OCI-LY7 (cell line): ENCODE measurements around the gene PROM2. TPM values are rescaled to one million over a fixed set of nuclear protein-coding genes. Genes with fewer than 3 reads are reported as not detected.

Experiments
- BruUV-seq: library from RNA; stranded (reverse); fragments of 400-500 nt; replicated peaks from 2 replicates; lab custom pipeline; 2021; lab: Mats Ljungman, UMichigan
- CTCF ChIA-PET: fragments of 300-600 bp; sonication (Branson Sonifier 250); formaldehyde crosslinking; loops from one replicate; lab custom pipeline; 2022; ENCODE audit warnings: antibody characterized with exemption; ENCODE audit not compliant: unreplicated experiment; lab: Charles Lee
- POLR2A ChIA-PET: fragments of 300-600 bp; sonication (Branson Sonifier 250); formaldehyde crosslinking; loops from one replicate; lab custom pipeline; 2022; ENCODE audit warnings: antibody characterized with exemption; lab: Charles Lee
- DNase-seq: peaks from one replicate; pipeline ENCODE4 v3.0.0-alpha.2; 2015; ENCODE audit warnings: low spot score
- H2AFZ ChIP-seq: fragments of 200-600 bp; sonication (generic), shearing (Covaris generic); 2 replicates; pipeline ENCODE4 v1.6.1; 2014; ENCODE audit warnings: mild to moderate bottlenecking, antibody characterized with exemption, low read length, moderate library complexity
- H3K27ac ChIP-seq: fragments of 200-600 bp; sonication (generic); 2 replicates; pipeline ENCODE4 v1.5.1; 2014; ENCODE audit warnings: mixed run types, low read depth, mild to moderate bottlenecking, moderate library complexity, low read length, inconsistent platforms; ENCODE audit not compliant: poor library complexity, severe bottlenecking
- H3K36me3 ChIP-seq: fragments of 200-600 bp; sonication (generic); 2 replicates; pipeline ENCODE4 v1.6.1; 2014; ENCODE audit warnings: mild to moderate bottlenecking, antibody characterized with exemption, low read length, moderate library complexity, mixed read lengths; ENCODE audit not compliant: insufficient read depth
- H3K4me1 ChIP-seq: fragments of 200-600 bp; sonication (generic); 2 replicates; pipeline ENCODE4 v1.5.1; 2014; ENCODE audit warnings: mild to moderate bottlenecking, low read length; ENCODE audit not compliant: insufficient read depth, poor library complexity, severe bottlenecking
- H3K4me2 ChIP-seq: fragments of 200-600 bp; sonication (generic); 2 replicates; pipeline ENCODE4 v1.6.1; 2014; ENCODE audit warnings: mild to moderate bottlenecking, low read length
- H3K4me3 ChIP-seq: fragments of 200-600 bp; sonication (generic); 2 replicates; pipeline ENCODE4 v1.5.1; 2014; ENCODE audit warnings: mild to moderate bottlenecking, low read depth, low read length; ENCODE audit not compliant: poor library complexity, severe bottlenecking
- H3K79me2 ChIP-seq: fragments of 200-600 bp; sonication (generic); 2 replicates; pipeline ENCODE4 v1.6.1; 2016; ENCODE audit warnings: low read depth, mild to moderate bottlenecking, low read length, moderate library complexity, mixed read lengths; ENCODE audit not compliant: insufficient read depth
- H3K9me2 ChIP-seq: fragments of 200-600 bp; sonication (generic); 2 replicates; pipeline ENCODE4 v1.6.1; 2016; ENCODE audit warnings: mild to moderate bottlenecking, low read length, mixed read lengths; ENCODE audit not compliant: insufficient read depth
- H3K9me3 ChIP-seq: fragments of 200-600 bp; sonication (generic); 2 replicates; pipeline ENCODE4 v1.6.1; 2014; ENCODE audit warnings: mild to moderate bottlenecking, mixed run types, low read length, mixed read lengths
- H4K20me1 ChIP-seq: fragments of 200-600 bp; sonication (generic); 2 replicates; pipeline ENCODE4 v1.6.1; 2014; ENCODE audit warnings: mild to moderate bottlenecking, antibody characterized with exemption, low read length, moderate library complexity, mixed read lengths; ENCODE audit not compliant: insufficient read depth
- EZH2phosphoT487 ChIP-seq: fragments of 200-600 bp; sonication (generic); IDR thresholded peaks from 2 replicates; pipeline ENCODE4 v1.6.1; 2018; ENCODE audit warnings: low read depth, borderline replicate concordance, mild to moderate bottlenecking, mixed run types, antibody characterized with exemption, low read length, moderate library complexity, mixed read lengths
- intact Hi-C: fragments of 100-400 bp; cut with micrococcal nuclease; formaldehyde crosslinking; loops from one replicate; pipeline ENCODE4 v1.10.0; 2022; ENCODE audit not compliant: unreplicated experiment
- total RNA-seq, 2 experiments: library from RNA; depleted of rRNA in 1 of 2; stranded (reverse); fragments of >200 nt in 1 of 2; shearing (Covaris generic) in 1 of 2; gene quantifications; 2 replicates each; pipeline ENCODE4 v1.2.3, GENCODE V29; 2014 to 2022
- TF ChIP-seq, protein P1 (sequence below): fragments of 200-600 bp; sonication (generic); conservative IDR thresholded peaks from 2 replicates; pipeline ENCODE4 v1.5.1; 2014; ENCODE audit warnings: mild to moderate bottlenecking, antibody characterized with exemption, low read length, moderate library complexity, mixed read lengths

The PROM2 gene
- total RNA-seq, 2 experiments from 2014 or later: 0.47 TPM; not detected in 1

GRCh38 chr2:95270541-95271081 lies 3.6 kb upstream of the PROM2 start:
- ChIA-PET POLR2A (no interaction called here), CTCF (no interaction called here)
- BruUV-seq: no TSS peak
- no peak overlapping the region for H3K4me3 ChIP-seq
- H3K79me2 ChIP-seq: no peaks in the 10 kb centered on the region
- TF ChIP-seq, protein P1, sequence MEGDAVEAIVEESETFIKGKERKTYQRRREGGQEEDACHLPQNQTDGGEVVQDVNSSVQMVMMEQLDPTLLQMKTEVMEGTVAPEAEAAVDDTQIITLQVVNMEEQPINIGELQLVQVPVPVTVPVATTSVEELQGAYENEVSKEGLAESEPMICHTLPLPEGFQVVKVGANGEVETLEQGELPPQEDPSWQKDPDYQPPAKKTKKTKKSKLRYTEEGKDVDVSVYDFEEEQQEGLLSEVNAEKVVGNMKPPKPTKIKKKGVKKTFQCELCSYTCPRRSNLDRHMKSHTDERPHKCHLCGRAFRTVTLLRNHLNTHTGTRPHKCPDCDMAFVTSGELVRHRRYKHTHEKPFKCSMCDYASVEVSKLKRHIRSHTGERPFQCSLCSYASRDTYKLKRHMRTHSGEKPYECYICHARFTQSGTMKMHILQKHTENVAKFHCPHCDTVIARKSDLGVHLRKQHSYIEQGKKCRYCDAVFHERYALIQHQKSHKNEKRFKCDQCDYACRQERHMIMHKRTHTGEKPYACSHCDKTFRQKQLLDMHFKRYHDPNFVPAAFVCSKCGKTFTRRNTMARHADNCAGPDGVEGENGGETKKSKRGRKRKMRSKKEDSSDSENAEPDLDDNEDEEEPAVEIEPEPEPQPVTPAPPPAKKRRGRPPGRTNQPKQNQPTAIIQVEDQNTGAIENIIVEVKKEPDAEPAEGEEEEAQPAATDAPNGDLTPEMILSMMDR: no peak
- TF ChIP-seq EZH2phosphoT487: no peak
- no peaks in the 10 kb centered on the region for H3K4me1 ChIP-seq
- H4K20me1 ChIP-seq: no peaks in the 10 kb centered on the region
- intact Hi-C loops: no loop called here
- H3K9me3 ChIP-seq: no peaks in the 10 kb centered on the region
- no peak overlapping the region for H3K4me2 ChIP-seq
- H3K36me3 ChIP-seq: no peaks in the 10 kb centered on the region
- H2AFZ ChIP-seq: no peak overlapping the region
- H3K27ac ChIP-seq: no peak overlapping the region
- DNase-seq: no peak
- H3K9me2 ChIP-seq: no peaks in the 10 kb centered on the region

- ChIA-PET POLR2A (no interaction called here), CTCF (no interaction called here)
- Histone ChIP-seq H3K9me3 (no peaks in the 10 kb centered on the region), H4K20me1 (no peaks in the 10 kb centered on the region), H3K4me2 (no peak overlapping the region), H3K9me2 (no peaks in the 10 kb centered on the region), H3K36me3 (no peaks in the 10 kb centered on the region), H3K4me1 (no peaks in the 10 kb centered on the region), H3K4me3 (no peak overlapping the region), H3K27ac (no peak overlapping the region), H2AFZ (no peak overlapping the region), H3K79me2 (no peaks in the 10 kb centered on the region)
- TF ChIP-seq, protein P1: no peak
- TF ChIP-seq EZH2phosphoT487: no peak
- BruUV-seq: no TSS peak
- no peak for DNase-seq
- intact Hi-C loops: no loop called here
Observed at GRCh38 chr2:95271381-95271971, 2.8 kb upstream of the PROM2 start.

DNA sequence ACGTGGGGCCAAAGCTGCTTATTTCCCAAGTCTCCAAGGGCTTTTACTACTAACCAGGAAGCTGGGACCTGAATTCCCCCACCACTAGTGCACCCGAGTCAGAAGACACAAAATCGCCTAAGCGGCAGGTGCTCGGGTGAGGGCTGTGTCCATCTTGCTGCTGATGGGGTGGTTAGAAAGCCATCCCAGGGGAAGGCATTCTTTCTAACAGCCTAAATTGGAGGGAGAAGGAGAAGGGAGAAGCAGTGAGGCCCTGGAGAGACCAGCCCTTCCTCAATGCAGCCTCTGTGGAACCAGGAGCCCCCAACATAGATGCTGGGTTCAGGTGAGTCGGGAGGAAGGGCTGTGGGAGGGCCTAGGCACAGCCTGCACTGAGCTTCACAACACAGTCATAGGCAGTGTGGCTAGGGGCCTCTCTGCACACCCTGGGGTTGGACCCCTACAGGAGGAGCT lies 1.9 kb upstream of the PROM2 start:
- H3K4me1 ChIP-seq: no peaks in the 10 kb centered on the region
- intact Hi-C loops: no loop called here

More for the DNA sequence above, 1.9 kb upstream of the PROM2 start:
- H3K9me2 ChIP-seq: no peaks in the 10 kb centered on the region
- ChIA-PET CTCF (no interaction called here), POLR2A (no interaction called here)
- H3K4me2 ChIP-seq: no peak overlapping the region
- no peaks in the 10 kb centered on the region for H3K79me2 ChIP-seq
- no peaks in the 10 kb centered on the region for H3K9me3 ChIP-seq
- no peak overlapping the region for H2AFZ ChIP-seq
- no peak overlapping the region for H3K27ac ChIP-seq
- TF ChIP-seq EZH2phosphoT487: no peak
- TF ChIP-seq, protein P1: no peak
- no peak overlapping the region for H3K4me3 ChIP-seq
- H4K20me1 ChIP-seq: no peaks in the 10 kb centered on the region
- no TSS peak for BruUV-seq
- no peaks in the 10 kb centered on the region for H3K36me3 ChIP-seq
- DNase-seq: no peak
